Superior temporal gyrus (tissue), 1 donor: ENCODE measurements around the gene ASIP.
"Not testable (repeated sequence)": the region's sequence is repeated elsewhere in the genome, so short reads cannot be mapped to it uniquely, and the experiment has no call there.

Experiments used
- DNase-seq: peaks from one replicate; pipeline ENCODE4 v3.0.0-alpha.2; 2016; ENCODE audit errors: extremely low spot score

Gene ASIP

DNA sequence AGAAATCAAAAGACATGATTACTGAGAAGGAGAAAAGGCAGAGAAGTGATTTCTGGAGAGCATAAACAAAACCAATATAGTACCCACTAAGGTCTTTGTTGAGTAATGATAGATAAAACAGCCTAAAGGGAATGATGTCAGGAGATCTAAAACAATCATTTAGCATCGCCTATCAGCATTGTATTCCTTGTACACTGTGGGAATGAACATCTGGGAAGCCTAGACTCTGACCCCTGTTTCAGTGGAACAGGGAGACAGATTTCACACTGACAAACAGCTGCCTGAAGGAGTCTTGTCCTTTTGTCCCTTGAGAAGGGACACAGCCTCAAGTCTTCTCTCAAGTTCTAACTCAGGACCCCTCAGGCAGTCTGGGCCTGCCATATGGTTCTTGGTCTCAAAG lies 1.7 kb downstream of the ASIP start:
- no peak for DNase-seq

DNA sequence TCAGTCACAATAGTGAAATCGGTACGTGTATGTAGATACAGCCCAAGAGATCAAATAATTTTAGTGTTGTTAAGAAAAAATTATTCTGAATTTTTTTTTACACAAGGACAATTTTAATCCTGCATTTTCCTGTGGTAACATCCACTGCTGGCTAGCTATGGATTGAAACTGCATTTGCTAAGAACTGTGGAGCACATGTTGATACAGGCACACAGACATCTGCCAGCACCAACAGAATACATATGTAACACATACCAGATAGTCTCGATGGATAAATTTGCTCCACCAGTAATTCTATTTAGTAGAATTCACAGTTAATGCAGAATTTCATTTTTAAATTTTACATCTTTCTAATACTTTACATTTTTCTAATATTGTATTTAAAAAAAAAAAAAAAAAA lies 2.2 kb downstream of the ASIP start:
- DNase-seq, result no peak

DNA sequence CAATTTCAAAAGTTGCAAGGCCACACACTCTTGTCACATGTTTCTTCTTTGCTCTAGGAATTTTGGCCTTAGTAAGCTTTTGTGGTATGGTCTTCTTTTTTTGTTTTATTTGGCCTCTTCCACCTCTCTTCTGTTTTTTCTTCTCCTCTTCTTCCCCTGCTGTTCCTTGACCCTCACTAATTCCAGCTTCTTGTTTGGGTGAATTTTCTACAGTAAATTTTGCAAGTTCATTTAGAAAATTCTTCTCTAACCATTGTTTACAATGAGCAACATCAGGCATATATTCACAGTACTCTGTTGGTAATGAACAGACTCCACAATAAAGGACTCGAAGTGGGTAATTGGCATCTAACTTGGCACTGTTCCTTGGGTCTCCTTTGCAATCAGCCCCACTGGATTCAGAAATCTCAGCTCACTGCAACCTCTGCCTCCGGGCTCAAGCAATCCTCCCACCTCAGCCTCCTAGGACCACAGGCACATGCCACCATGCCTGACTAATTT lies 5.0 kb downstream of the ASIP start:
- no peak for DNase-seq

DNA sequence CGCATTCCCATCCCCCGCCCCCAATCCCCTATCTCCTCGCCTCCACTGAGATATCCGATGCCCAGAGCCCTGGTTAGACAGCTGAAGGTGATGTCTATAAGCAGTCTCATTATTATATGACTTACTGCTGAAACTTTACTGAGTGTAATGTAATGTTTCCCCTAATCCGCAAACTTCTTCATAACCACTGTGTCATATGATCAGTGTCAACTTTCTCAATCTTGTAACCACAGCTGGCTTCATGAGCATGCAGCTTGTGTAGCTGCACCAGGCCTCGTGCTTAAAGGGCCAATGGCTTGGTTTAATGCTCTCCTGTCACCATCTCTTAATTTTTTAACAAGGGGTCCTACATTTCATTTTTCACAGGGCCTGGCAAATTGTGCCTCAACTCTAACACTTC lies 8.1 kb downstream of the ASIP start:
- DNase-seq, result no peak

DNA sequence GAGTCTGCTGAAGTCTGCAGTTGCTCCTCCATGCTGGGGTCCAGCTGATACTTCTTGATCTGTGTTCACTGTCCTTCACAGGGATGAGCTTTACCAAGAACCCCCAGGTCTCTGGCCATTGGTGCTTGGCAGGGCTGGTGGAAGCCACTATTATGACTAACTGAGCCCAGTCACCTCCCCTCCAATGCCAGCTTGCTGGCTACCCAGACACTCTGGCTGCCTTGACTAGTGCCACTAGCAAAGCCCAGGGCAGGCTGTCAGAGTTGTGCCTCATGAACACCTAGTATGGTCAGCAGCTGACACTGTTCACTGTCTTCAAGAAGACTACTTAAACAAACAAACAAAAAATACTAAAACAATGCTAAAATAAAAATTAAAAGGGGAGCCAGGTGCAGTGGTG lies 8.8 kb downstream of the ASIP start:
- DNase-seq, result no peak

DNA sequence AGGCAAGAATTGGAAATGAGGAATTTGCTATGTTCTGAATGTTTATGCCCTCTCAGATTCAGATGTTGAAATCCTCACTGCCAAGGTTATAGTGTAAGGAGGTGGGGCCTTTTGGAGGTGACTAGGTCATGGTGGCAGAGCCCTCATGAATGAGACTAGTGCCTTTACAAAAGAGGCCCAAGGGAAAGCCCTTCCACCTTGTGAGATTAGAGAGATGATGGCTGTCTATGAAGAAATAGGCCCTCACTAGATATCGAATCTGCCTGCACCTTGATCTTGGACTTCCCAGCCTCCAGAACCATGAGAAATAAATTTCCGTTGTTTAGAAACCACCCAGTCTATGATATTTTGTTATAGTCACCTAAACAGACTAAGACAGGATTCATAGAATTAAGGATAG lies 10.4 kb downstream of the ASIP start:
- DNase-seq, result no peak

DNA sequence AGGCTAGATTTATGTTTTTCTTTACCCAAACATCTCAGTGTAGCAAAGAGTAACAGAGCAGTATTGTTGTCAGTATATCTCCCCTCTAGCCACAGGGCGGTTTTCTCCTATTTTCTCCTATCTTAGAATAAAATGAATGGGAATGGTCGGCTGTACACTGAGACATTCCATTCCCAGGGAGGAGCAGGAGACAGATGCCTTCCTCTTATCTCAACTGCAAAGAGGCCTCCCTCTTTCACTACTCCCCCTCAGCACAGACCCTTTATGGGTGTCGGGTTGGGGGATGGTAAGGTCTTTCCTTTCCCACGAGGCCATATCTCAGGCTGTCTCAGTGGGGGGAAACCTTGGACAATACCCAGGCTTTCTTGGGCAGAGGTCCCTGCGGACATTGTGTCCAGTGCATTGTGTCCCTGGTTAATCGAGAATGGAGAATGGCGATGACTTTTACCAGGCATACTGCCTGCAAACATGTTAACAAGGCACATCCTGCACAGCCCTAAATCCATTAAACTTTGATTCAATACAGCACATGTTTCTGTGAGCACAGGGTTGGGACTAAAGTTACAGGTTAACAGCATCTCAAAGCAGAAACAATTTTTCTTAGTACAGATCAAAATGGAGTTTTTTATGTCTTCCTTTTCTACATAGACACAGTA lies 11.3 kb downstream of the ASIP start:
- not testable (repeated sequence) for DNase-seq

DNA sequence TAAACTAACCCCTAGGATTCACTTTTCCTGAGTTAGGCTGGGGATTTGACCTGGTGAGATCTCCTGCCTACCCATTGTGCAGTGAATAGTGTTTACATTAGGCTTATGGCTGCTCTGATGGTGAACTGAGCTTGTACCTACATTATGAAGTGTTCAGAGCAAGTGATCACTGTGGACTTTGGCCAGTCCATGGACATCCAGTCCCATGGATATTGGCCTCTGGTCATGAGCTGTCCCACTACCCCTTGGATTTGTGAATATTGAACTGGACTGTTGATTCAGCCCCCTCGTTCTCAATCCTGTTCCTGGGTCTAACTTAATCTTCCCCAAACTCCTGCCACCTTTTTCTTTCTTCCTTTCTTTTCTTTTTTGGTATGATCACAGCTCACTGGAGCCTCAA lies 13.8 kb downstream of the ASIP start:
- DNase-seq, result no peak

DNA sequence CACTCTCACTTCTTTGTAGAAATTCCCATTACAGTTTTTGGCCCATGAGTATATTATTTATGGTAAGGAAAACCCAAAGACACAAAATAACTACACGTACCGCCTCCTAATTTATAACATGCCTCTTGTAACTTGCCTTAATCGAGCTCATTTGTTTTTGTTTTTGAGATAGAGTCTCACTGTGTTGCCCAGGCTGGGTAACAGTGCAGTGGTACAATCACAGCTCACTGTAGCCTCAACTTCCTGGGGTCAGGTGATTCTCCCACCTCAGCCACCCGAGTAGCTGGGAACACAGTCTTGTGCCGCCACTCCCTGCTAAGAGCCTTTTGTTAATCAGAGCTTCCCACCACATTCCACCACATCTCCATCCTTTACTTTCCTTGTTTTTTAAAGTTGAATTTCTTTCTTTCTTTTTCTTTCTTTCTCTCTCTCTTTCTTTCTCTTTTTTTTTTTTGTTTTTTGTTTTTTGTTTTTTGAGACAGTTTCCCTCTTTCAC lies 15.5 kb downstream of the ASIP start:
- DNase-seq, result no peak

DNA sequence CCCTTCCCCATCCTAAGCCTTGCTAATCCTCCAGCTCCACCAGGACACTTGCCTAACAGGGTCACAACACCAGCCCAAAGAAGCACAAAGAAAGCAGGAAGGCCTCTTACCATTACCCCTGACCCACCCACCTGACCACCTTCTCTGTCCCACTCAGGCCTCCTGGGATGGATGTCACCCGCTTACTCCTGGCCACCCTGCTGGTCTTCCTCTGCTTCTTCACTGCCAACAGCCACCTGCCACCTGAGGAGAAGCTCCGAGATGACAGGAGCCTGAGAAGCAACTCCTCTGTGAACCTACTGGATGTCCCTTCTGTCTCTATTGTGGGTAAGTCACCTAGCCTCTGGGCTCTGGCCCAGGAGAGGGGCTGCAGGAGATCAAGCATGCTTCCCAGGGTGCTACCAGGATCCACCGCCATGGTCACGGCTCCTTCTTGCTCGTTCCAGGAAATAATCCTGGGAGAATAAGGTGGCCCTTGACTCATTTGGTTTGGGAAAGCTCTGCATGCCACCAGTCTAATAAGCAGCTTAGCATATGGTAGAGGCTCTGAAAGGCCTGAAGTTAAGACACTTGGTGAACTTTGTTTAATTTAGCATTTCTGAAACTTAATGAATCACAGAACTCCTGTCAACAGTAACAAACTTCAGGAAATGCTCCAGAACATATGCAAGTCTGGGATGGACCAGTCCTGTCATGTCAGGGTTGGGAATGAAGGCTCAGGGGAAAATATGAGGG lies 19.2 kb downstream of the ASIP start:
- no peak for DNase-seq

DNA sequence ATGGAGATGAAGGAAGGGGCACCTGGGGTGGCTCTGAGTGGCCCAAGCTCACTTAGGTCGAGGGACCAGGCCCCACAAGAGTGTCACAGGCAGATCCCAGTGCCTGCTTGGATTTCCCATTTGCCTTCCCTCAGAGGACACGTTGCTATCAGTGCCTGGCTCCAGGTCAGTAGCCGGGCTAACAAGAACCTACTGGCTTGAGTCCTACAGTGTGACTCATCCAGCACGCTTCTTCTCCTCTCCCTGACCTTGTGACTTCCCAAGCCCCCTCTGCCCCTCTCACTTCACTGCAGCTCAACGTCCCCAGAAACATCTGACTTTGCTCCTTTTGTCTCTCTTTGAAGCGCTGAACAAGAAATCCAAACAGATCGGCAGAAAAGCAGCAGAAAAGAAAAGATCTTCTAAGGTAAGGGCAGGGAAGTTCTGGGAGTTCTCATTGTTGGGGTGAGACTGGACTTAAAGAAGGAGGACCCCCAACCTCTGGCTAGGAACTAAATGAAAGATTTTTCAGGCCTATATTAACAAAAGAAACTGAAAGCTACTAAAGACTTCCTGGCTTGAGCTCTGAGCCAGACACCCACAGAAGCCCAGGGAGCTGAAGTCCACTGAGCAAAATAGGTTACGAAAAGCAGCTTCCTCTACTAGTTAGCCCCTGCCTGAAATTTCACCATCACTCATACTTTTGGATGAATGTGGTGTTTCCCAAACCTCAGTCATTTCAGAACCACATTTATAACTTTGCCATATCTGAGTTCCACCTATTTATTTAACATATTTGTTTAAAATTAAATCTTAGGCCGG lies 21.5 kb downstream of the ASIP start:
- DNase-seq, result no peak

DNA sequence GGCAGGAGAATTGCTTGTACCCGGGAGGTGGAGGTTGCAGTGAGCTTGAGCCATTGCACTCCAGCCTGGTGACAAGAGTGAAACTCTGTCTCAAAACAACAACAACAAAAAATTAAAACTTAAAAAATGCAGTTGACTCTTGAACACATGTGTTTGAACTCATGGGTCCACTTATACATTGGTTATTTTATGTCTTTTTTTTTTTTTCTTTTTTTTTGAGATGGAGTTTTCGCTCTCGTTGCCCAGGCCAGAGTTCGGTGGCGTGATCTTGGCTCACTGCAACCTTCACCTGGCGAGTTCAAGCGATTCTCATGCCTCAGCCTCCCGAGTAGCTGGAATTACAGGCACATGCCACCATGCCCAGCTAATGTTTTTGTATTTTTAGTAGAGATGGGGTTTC lies 22.2 kb downstream of the ASIP start:
- DNase-seq, result not testable (repeated sequence)

DNA sequence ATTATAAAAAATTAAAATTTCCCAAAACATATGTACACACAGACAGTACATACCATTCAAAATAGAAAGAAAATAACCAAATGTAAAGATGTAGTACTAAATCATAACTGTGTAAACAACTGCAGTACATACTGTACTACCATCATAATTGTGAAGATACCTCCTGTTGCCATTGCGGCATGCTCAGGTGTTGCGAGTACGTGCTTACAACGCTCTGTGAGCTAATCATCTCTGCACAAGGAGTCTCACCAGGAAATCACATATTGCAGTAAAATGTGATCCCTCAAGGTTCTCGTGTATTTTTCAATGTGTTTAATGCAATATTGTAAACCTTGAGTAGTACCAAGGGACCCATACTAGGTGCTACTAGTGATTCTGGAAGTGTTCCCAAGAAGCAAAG lies 22.9 kb downstream of the ASIP start:
- DNase-seq, result no peak

DNA sequence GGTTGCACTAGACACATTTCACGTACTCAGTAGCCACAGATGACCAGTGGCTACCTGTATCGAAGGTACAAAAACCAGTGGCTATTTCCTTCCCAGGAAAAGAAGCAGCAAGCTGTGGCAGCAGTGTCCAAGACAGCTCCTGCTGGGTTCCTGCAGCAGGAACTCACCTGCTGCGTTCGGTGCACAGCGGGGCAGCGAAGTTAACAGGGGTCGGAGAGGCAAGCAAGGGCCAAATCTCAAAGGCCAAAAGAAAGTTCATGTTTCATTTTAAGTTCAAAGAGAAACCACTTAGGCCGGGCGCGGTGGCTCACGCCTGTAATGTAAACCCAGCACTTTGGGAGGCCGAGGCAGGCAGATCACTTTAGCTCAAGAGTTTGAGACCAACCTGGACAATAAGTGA lies 26.9 kb downstream of the ASIP start:
- DNase-seq, result no peak

DNA sequence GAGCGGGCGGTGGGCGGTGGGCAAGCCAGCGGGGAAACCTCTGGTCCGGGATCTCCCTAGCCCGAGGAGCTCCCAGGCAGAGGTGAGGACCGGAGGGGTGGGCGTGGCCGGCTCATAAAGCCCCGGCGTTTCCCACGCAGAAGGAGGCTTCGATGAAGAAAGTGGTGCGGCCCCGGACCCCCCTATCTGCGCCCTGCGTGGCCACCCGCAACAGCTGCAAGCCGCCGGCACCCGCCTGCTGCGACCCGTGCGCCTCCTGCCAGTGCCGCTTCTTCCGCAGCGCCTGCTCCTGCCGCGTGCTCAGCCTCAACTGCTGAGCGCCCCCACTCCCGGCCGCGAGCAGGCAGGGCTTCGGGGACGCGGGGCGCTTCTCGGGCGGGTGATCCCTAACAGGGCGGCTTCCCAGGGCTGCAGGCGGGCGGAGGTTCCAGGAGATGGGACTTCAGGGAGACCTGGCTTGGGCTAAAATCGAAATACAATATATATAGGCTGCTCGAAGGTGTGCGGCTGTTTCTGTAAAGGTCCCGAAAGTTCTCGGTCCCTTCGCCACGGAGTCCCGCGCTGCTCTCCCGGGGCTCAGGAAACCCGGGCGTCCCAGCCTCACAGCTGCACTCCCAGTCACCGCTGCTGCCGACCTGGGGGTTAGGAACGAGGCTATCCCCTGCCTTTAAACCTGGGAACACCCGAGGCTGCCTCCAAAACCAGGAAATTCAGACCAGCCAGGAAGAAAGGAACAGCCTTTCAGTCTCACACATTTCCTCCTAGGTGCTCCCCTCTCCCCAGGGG lies 27.8 kb downstream of the ASIP start:
- no peak for DNase-seq

DNA sequence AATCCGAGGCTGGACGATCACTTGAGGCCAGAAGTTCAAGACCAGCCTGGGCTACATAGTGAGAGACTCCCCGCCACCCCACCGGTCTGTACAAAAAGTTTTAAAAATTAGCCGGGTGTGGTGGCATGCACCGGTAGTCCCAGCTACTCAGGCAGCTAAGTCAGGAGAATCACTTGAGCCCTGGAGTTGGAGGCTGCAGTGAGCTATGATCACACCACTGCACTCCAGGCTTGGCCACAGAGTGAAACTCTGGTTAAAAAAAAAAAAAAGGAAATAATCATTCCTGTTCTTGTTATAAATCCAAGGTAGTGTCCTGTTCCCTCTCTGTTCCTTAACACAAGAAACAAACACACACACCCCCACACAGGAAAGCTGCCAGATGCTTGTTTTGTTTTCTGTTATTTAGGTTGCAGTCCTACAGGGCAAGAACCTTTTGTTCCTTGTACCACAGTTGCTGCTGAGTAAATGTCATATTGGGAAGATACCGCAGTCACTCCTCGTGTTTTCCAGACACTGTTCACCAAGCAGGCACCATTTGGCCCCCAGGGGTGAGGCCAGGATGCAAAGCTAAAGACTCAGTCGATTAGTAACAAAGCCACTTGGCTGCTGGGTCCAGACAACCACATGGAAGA lies 28.9 kb downstream of the ASIP start:
- no peak for DNase-seq

DNA sequence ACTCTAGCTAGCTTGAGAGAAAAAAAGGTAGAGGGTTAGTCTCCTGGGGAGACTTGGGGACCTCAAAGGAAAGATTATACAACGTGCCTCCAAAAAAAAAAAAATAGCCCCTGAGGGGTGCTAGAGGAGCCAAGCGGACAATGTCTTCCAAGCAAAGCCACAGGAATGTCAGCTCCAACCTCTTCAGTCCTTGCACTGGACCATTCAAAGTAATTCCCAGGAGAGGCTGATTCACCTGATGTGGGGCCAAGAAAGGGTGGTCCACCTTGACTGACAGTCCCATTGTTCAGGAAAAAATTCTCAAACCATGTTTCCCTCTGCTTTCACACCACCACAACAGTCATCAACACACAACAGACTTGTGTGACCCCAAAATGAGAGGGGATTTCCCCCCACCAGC lies 30.7 kb downstream of the ASIP start:
- no peak for DNase-seq

DNA sequence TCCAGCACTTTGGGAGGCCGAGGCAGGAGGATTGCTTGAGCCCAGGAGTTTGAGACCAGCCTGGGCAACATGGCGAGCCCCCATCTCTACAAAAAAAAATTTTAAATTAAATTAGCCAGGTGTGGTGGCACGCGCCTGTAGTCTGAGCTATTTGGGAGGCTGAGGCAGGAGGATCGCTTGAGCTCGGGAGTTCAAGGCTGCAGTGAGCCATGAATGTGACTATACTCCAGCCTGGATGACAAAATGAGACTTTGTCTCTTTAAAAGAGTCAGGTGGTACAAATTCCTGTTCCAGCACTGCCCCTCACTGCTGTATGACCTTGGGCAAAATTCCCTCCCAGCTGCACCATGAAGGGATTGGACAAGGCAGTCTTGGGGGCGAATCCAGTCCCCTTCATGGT lies 33.5 kb downstream of the ASIP start:
- no peak for DNase-seq

DNA sequence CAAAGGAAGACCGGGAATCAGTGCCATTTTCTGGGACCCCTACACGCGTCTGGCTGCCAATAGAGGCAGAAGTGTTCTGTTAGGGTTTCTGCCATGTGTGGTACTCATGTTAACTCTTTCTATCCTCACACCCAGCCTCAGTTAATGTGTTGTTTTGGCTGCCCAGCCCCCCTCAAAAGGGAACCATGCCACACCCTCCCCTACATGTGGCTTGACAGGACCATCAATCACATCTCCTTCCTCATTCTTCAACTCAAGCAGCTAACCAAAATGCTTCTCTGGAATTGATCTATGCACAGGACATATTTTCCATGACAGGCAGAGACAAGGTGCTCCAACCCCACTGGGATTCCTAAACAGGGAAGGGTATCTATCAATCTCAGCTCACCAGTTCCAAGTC lies 40.0 kb downstream of the ASIP start:
- DNase-seq, result no peak

DNA sequence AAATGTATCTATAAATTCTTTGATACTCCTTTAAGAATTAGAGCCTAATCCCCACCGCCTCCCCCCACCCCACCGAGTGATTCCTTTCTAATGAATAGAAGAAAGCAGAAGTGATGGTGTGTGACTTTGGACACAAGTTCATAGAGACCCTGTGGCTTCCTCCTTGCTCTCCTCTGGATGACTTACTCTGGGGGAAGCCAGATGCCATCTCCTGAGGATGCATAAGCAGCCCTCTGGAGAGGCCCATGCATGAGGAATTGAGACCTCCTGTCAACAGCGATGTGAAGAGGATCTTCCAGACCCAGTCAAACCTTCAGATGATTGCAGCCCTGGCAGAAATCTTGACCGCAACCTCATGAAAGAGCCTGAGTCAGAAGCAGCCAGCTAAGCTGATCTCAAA lies 40.8 kb downstream of the ASIP start:
- DNase-seq, result no peak

DNA sequence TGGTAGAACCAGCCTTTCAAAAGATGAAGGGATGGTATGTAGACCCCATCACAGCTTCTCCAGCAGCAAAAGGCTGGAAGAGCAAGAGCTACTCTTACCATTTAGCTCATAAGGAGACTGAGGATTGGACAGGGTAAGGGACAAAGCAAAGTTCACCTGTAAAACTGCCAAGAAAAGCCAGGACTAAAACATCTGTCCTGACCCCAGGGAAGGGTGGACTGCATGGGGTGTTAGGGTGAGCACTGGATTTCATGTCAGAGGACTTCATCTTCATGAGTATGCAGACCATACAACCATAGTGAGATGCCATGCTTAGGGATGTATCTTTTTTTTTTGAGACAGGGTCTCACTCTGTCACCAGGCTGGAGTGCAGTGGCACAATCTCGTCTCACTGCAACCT lies 42.6 kb downstream of the ASIP start:
- DNase-seq, result no peak
